ENCODE data around the gene CNIH1. TPM values are rescaled to one million over a fixed set of nuclear protein-coding genes. Genes with fewer than 3 reads are reported as not detected.

CNIH1 gene
- total and polyA plus RNA-seq, 2 of the 13 experiments (the other 11 are each of a cell fraction or from before 2014, with no cell fraction given) = 166 to 421 TPM

- TF ChIP-seq ZNF280D (CRISPR knock-in tag; IDR thresholded peaks at IDR 0.05) (no peak), ZNF746 (CRISPR knock-in tag; IDR thresholded peaks at IDR 0.05) (0 out of 2 replicates have a peak, but pooled peaks have one; percentile 64), ZNF333 (CRISPR knock-in tag; IDR thresholded peaks at IDR 0.05; ENCODE audit: borderline replicate concordance) (peak; percentile 85; the same call in 1 of the 2 replicates), HIC2 (CRISPR knock-in tag; IDR thresholded peaks at IDR 0.05; ENCODE audit: low read depth) (no peak), CREB1 (IDR thresholded peaks at IDR 0.05) (no peak), CREB1 (CRISPR knock-in tag; IDR thresholded peaks at IDR 0.05) (no peak), HOMEZ (CRISPR knock-in tag; IDR thresholded peaks at IDR 0.05; ENCODE audit: low read depth) (peak; percentile 11; the same call in 1 of the 2 replicates), ZFP41 (CRISPR knock-in tag; IDR thresholded peaks at IDR 0.05; ENCODE audit: borderline replicate concordance) (no peak), ZNF574 (CRISPR knock-in tag; IDR thresholded peaks at IDR 0.05) (peak; percentile 79), ZNF614 (CRISPR knock-in tag; IDR thresholded peaks at IDR 0.05; ENCODE audit: borderline replicate concordance) (peak; percentile 77), ZMAT3 (CRISPR knock-in tag; conservative IDR thresholded peaks at IDR 0.05) (no peak), TMF1 (CRISPR knock-in tag; IDR thresholded peaks at IDR 0.05; ENCODE audit: low read depth) (peak; percentile 94), XBP1 (CRISPR knock-in tag; IDR thresholded peaks at IDR 0.05) (no peak), ZNF704 (CRISPR knock-in tag; IDR thresholded peaks at IDR 0.05; ENCODE audit: borderline replicate concordance) (no peak)
These were observed at the start of gene CNIH1 (continued) for GRCh38 chr14:54440873-54441868.

All from HepG2 (cell line).